Naive thymus-derived CD4-positive, alpha-beta T cell (primary cell): ENCODE measurements around the gene TADA1. TPM values are rescaled to one million over a fixed set of nuclear protein-coding genes. Genes with fewer than 3 reads are reported as not detected.

ENCODE experiments used
- ATAC-seq: fragments of 150-1000 bp; cut with Tn5 transposase; 2 replicates; pipeline ENCODE4 v1.10.0; 2021; ENCODE audit warnings: mild to moderate bottlenecking, moderate library complexity
- CTCF ChIA-PET: fragments of 350-600 bp; sonication (Branson Sonifier 250); formaldehyde crosslinking; loops from one replicate; lab custom pipeline; 2021; ENCODE audit warnings: antibody characterized with exemption; lab: Charles Lee
- POLR2A ChIA-PET: fragments of 350-600 bp; sonication (Branson Sonifier 250); formaldehyde crosslinking; loops from one replicate; lab custom pipeline; 2021; ENCODE audit warnings: antibody characterized with exemption, inconsistent platforms; lab: Charles Lee
- DNase-seq, 9 donors: peaks; one replicate each; pipeline versions ENCODE4 v3.0.0 to v3.0.0-alpha.2; 2020 to 2022; ENCODE audit warnings: mixed read lengths in 1 of 9
- H3K27ac ChIP-seq: one replicate; pipeline ENCODE4 v1.7.0; 2013; ENCODE audit warnings: mild to moderate bottlenecking, low read depth, low read length, moderate library complexity
- H3K27me3 ChIP-seq, 2 donors: one replicate each; pipeline ENCODE4 v1.7.0; 2013; ENCODE audit warnings: low read length in 2 of 2, mild to moderate bottlenecking in 2 of 2, moderate library complexity in 2 of 2; ENCODE audit not compliant: control insufficient read depth in 2 of 2, insufficient read depth in 2 of 2
- H3K36me3 ChIP-seq, 3 experiments: 1 replicate in 2 of 3; 2 replicates in 1 of 3; pipeline ENCODE4 v1.7.0; 2013; ENCODE audit warnings: low read length in 3 of 3, mild to moderate bottlenecking in 3 of 3, moderate library complexity in 1 of 3; ENCODE audit not compliant: insufficient read depth in 3 of 3, control insufficient read depth in 2 of 3
- H3K4me1 ChIP-seq, 2 donors: one replicate each; pipeline ENCODE4 v1.7.0; 2013; ENCODE audit warnings: low read length in 2 of 2, mild to moderate bottlenecking in 2 of 2, moderate library complexity in 1 of 2; ENCODE audit not compliant: control insufficient read depth in 2 of 2, insufficient read depth in 2 of 2
- H3K4me3 ChIP-seq: 2 replicates; pipeline ENCODE4 v1.7.0; 2013; ENCODE audit warnings: mild to moderate bottlenecking, low read length
- H3K9me3 ChIP-seq, 3 experiments: 1 replicate in 2 of 3; 2 replicates in 1 of 3; pipeline ENCODE4 v1.7.0; 2013; ENCODE audit warnings: low read length in 3 of 3; ENCODE audit not compliant: control insufficient read depth in 2 of 3
- H3K27ac Mint-ChIP-seq, 9 donors: one replicate each; pipeline ENCODE4 v1.8.0; 2020 to 2022; ENCODE audit warnings: mixed read lengths in 9 of 9, mild to moderate bottlenecking in 8 of 9, moderate library complexity in 5 of 9, inconsistent platforms in 2 of 9
- H3K27me3 Mint-ChIP-seq, 5 donors: one replicate each; pipeline ENCODE4 v1.8.0; 2021 to 2022; ENCODE audit warnings: mixed read lengths in 5 of 5, mild to moderate bottlenecking in 1 of 5
- H3K36me3 Mint-ChIP-seq, 5 donors: one replicate each; pipeline ENCODE4 v1.8.0; 2020 to 2022; ENCODE audit warnings: mixed read lengths in 5 of 5, mild to moderate bottlenecking in 3 of 5, inconsistent platforms in 1 of 5
- H3K4me1 Mint-ChIP-seq, 7 donors: one replicate each; pipeline ENCODE4 v1.8.0; 2020 to 2022; ENCODE audit warnings: mixed read lengths in 7 of 7, mild to moderate bottlenecking in 3 of 7, inconsistent platforms in 1 of 7
- H3K4me3 Mint-ChIP-seq, 10 donors: one replicate each; pipeline ENCODE4 v1.8.0; 2020 to 2022; ENCODE audit warnings: mild to moderate bottlenecking in 10 of 10, mixed read lengths in 10 of 10, moderate library complexity in 6 of 10, inconsistent platforms in 2 of 10
- H3K9me3 Mint-ChIP-seq, 11 donors: one replicate each; pipeline ENCODE4 v1.8.0; 2020 to 2022; ENCODE audit warnings: mixed read lengths in 11 of 11, mild to moderate bottlenecking in 4 of 11, inconsistent platforms in 1 of 11, moderate library complexity in 1 of 11
- intact Hi-C, 2 donors: fragments of 100-400 bp; cut with micrococcal nuclease; formaldehyde crosslinking; loops; one replicate each; pipeline ENCODE4 v1.15.1; 2023
- polyA plus RNA-seq, 2 donors: library from polyadenylated mRNA; unstranded; fragments of 300-500 nt; fragmentation: Illumina TruSeq; gene quantifications; one replicate each; pipeline ENCODE4 v1.2.3, GENCODE V29; 2021
- total RNA-seq, 6 experiments: library from RNA in 5 of 6; stranded (reverse) in 5 of 6; gene quantifications; 1 replicate in 5 of 6; 2 replicates in 1 of 6; pipeline ENCODE4 v1.2.3 and lab custom pipeline; 2021 to 2026

Gene TADA1
- total RNA-seq (10 to 100 TPM in 4 of 5 experiments, 1 to 10 TPM in 1; 9.4 to 16.2 (median 15.6) TPM), polyA plus RNA-seq (10 to 100 TPM; 17.9 to 23.1 TPM), total RNA-seq (lab: John Stamatoyannopoulos, UW) (18.7 reads per million, percentile 49 among the genes with 10 or more reads in this experiment)

- Mint-ChIP-seq H3K36me3 (peaks cover 0 to 18% (median 3%) of the 10 kb centered on the region in 5 donors), H3K4me1 (peaks cover 43 to 63% (median 55%) of the 10 kb centered on the region in 7 donors), H3K4me3 (peak within 1 kb of the TSS; percentile 93 to 100 (median 96)), H3K27me3 (peaks cover 0 to 11% (median 0%) of the 10 kb centered on the region in 5 donors), H3K27ac (peak within 1 kb of the TSS; percentile 75 to 99 (median 98)), H3K9me3 (peaks cover 0 to 3% (median 0%) of the 10 kb centered on the region in 11 donors)
- peak; percentile 95 for ATAC-seq
- peak; percentile 87 to 97 (median 96) for DNase-seq
- ChIA-PET CTCF (interaction anchor here (0.9 kb wide), 1 partner anchor 345 kb away, joined by 3 read pairs; the partner anchor contains the start of gene POU2F1), POLR2A (interaction anchor here (0.7 to 2.4 kb wide), 9 partner anchors 29 to 1060 kb away, joined by 3 to 18 read pairs (median 6); partner anchors contain the start of genes DCAF6, POGK and POU2F1)
- peak within 1 kb of the TSS; percentile 64 for H3K4me3 ChIP-seq
- H3K27ac ChIP-seq: peak within 1 kb of the TSS; percentile 83
- intact Hi-C loops: loop anchor here (1.0 to 5.0 kb wide), 12 partner anchors 34 to 1179 kb away; partner anchors contain the start of genes DCAF6 (in 2 of the 2), ILDR2 (in 2 of the 2), POGK (in 2 of the 2) and POU2F1 (in 2 of the 2)
- H3K9me3 ChIP-seq: no peaks in the 10 kb centered on the region
- no peaks in the 10 kb centered on the region for H3K36me3 ChIP-seq
- H3K4me1 ChIP-seq: peaks cover 10 to 12% of the 10 kb centered on the region in 2 donors
- H3K27me3 ChIP-seq: no peaks in the 10 kb centered on the region
Observed at GRCh38 chr1:166875734-166876539, at the start of gene TADA1. TADA1 (minus strand) TSS chr1:166876264; CDS start chr1:166876233, 31 bp downstream.

- ATAC-seq (no peak), DNase-seq (no peak)
- Histone ChIP-seq H3K4me1 (no peaks in the 10 kb centered on the region), H3K4me3 (no peak overlapping the region), H3K9me3 (no peaks in the 10 kb centered on the region), H3K36me3 (no peaks in the 10 kb centered on the region), H3K27ac (no peak overlapping the region), H3K27me3 (peaks cover 0 to 6% of the 10 kb centered on the region in 2 donors)
- no peak overlapping the region for H3K27ac Mint-ChIP-seq
- peaks cover 0 to 11% (median 0%) of the 10 kb centered on the region in 5 donors for H3K36me3 Mint-ChIP-seq
- ChIA-PET CTCF (no interaction called here), POLR2A (no interaction called here)
- H3K27me3 Mint-ChIP-seq: peaks cover 17 to 28% (median 25%) of the 10 kb centered on the region in 5 donors
- peaks cover 0 to 2% (median 0%) of the 10 kb centered on the region in 7 donors for H3K4me1 Mint-ChIP-seq
- no peak overlapping the region for H3K4me3 Mint-ChIP-seq
- intact Hi-C loops: no loop called here
- no peaks in the 10 kb centered on the region for H3K9me3 Mint-ChIP-seq
Observed at GRCh38 chr1:166924823-166925541, 48.9 kb upstream of the TADA1 start.

GRCh38 chr1:166920561-166921475 lies 44.8 kb upstream of the TADA1 start:
- H3K27ac ChIP-seq: no peak overlapping the region
- H3K27me3 Mint-ChIP-seq: peaks cover 31 to 44% (median 37%) of the 10 kb centered on the region in 5 donors
- H3K4me3 ChIP-seq: no peak overlapping the region
- peaks cover 0 to 6% of the 10 kb centered on the region in 2 donors for H3K27me3 ChIP-seq
- H3K4me3 Mint-ChIP-seq: peak overlapping the region in 5 of 10 donors; percentile 33 to 66 (median 58)
- POLR2A ChIA-PET: no interaction called here
- CTCF ChIA-PET: no interaction called here
- H3K27ac Mint-ChIP-seq: no peak overlapping the region
- no peaks in the 10 kb centered on the region for H3K36me3 ChIP-seq
- peak in 1 of 9 donors; percentile 5 for DNase-seq
- no peaks in the 10 kb centered on the region for H3K9me3 ChIP-seq
- no peaks in the 10 kb centered on the region for H3K4me1 ChIP-seq
- ATAC-seq: peak; percentile 31
- intact Hi-C loops: no loop called here
- peaks cover 0 to 21% (median 0%) of the 10 kb centered on the region in 5 donors for H3K36me3 Mint-ChIP-seq
- no peaks in the 10 kb centered on the region for H3K9me3 Mint-ChIP-seq
- peaks cover 0 to 4% (median 0%) of the 10 kb centered on the region in 7 donors for H3K4me1 Mint-ChIP-seq

GRCh38 chr1:166918956-166919316 lies 42.9 kb upstream of the TADA1 start:
- no peaks in the 10 kb centered on the region for H3K4me1 ChIP-seq

GRCh38 chr1:166918088-166918955 lies 42.3 kb upstream of the TADA1 start:
- H3K4me1 Mint-ChIP-seq: peaks cover 0 to 4% (median 0%) of the 10 kb centered on the region in 7 donors
- Histone ChIP-seq H3K27me3 (peaks cover 0 to 6% of the 10 kb centered on the region in 2 donors), H3K4me3 (no peak overlapping the region), H3K36me3 (no peaks in the 10 kb centered on the region), H3K9me3 (no peaks in the 10 kb centered on the region), H3K4me1 (no peaks in the 10 kb centered on the region), H3K27ac (no peak overlapping the region)
- H3K36me3 Mint-ChIP-seq: peaks cover 0 to 17% (median 0%) of the 10 kb centered on the region in 5 donors
- ATAC-seq (no peak), DNase-seq (no peak)
- ChIA-PET POLR2A (no interaction called here), CTCF (interaction anchor here (1.2 kb wide), 1 partner anchor 8 kb away, joined by 4 read pairs; no protein-coding TSS in a partner anchor)
- H3K4me3 Mint-ChIP-seq: no peak overlapping the region
- no peaks in the 10 kb centered on the region for H3K9me3 Mint-ChIP-seq
- no peak overlapping the region for H3K27ac Mint-ChIP-seq
- intact Hi-C loops: loop anchor here in 1 of 2 donors (10.0 kb wide), 1 partner anchor 486 kb away; no protein-coding TSS in a partner anchor
- peaks cover 32 to 44% (median 37%) of the 10 kb centered on the region in 5 donors for H3K27me3 Mint-ChIP-seq

More at GRCh38 chr1:166918956-166919316, 42.9 kb upstream of the TADA1 start:
- Mint-ChIP-seq H3K4me3 (no peak overlapping the region), H3K9me3 (no peaks in the 10 kb centered on the region), H3K4me1 (peaks cover 0 to 4% (median 0%) of the 10 kb centered on the region in 7 donors), H3K36me3 (peaks cover 0 to 17% (median 0%) of the 10 kb centered on the region in 5 donors), H3K27ac (no peak overlapping the region), H3K27me3 (peaks cover 32 to 44% (median 37%) of the 10 kb centered on the region in 5 donors)
- H3K27ac ChIP-seq: no peak overlapping the region
- H3K4me3 ChIP-seq: no peak overlapping the region
- DNase-seq (no peak), ATAC-seq (no peak)
- ChIA-PET CTCF (interaction anchor here (1.2 kb wide), 1 partner anchor 9 kb away, joined by 4 read pairs; no protein-coding TSS in a partner anchor), POLR2A (no interaction called here)
- no peaks in the 10 kb centered on the region for H3K36me3 ChIP-seq
- intact Hi-C loops: loop anchor here in 1 of 2 donors (10.0 kb wide), 1 partner anchor 486 kb away; no protein-coding TSS in a partner anchor
- no peaks in the 10 kb centered on the region for H3K9me3 ChIP-seq
- peaks cover 0 to 6% of the 10 kb centered on the region in 2 donors for H3K27me3 ChIP-seq
